OCI-LY1 (cell line): Measurements from ENCODE around the gene ESR2.

Experiments
- EZH2 ChIP-seq: fragments of 200-600 bp; sonication (generic), shearing (Covaris generic); IDR thresholded peaks from 2 replicates; pipeline ENCODE4 v1.8.0; 2017; ENCODE audit warnings: borderline replicate concordance, mixed run types, mild to moderate bottlenecking, antibody characterized with exemption, low read length, moderate library complexity, mixed read lengths
- TF ChIP-seq, protein P1 (sequence below): fragments of 200-600 bp; sonication (generic), shearing (Covaris generic); IDR thresholded peaks from 2 replicates; pipeline ENCODE4 v1.5.1; 2017; ENCODE audit warnings: mild to moderate bottlenecking, antibody characterized with exemption, low read length, moderate library complexity, mixed read lengths

DNA sequence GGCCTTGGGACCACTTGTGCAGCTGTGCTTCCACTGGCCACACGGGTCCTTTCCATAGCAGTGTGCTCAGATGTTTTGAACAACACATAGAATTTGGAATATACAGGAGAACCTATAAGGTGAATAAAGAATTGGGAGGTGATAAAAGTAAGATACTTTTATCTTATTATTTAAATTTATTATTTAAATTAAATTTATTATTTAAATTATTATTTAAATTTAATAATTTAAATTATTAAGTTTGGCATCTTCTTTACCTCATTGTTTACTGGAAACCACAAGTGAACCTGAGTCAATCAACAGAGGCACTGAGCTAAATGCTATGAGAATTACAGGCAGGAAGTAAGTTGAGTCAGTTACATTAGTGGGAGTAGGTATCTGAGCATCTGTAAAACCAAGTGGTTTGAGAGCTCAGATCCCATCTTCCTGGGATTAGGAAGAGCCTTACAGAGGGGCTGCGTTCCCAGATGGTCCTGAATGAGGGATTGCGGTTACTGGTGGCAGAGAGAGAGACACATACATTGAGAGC is 103.1 kb downstream of the ESR2 start:
- TF ChIP-seq, protein P1, sequence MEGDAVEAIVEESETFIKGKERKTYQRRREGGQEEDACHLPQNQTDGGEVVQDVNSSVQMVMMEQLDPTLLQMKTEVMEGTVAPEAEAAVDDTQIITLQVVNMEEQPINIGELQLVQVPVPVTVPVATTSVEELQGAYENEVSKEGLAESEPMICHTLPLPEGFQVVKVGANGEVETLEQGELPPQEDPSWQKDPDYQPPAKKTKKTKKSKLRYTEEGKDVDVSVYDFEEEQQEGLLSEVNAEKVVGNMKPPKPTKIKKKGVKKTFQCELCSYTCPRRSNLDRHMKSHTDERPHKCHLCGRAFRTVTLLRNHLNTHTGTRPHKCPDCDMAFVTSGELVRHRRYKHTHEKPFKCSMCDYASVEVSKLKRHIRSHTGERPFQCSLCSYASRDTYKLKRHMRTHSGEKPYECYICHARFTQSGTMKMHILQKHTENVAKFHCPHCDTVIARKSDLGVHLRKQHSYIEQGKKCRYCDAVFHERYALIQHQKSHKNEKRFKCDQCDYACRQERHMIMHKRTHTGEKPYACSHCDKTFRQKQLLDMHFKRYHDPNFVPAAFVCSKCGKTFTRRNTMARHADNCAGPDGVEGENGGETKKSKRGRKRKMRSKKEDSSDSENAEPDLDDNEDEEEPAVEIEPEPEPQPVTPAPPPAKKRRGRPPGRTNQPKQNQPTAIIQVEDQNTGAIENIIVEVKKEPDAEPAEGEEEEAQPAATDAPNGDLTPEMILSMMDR = no peak
- TF ChIP-seq EZH2 = no peak
